ENCODE results near the gene SPATS2L.

SPATS2L gene

DNA sequence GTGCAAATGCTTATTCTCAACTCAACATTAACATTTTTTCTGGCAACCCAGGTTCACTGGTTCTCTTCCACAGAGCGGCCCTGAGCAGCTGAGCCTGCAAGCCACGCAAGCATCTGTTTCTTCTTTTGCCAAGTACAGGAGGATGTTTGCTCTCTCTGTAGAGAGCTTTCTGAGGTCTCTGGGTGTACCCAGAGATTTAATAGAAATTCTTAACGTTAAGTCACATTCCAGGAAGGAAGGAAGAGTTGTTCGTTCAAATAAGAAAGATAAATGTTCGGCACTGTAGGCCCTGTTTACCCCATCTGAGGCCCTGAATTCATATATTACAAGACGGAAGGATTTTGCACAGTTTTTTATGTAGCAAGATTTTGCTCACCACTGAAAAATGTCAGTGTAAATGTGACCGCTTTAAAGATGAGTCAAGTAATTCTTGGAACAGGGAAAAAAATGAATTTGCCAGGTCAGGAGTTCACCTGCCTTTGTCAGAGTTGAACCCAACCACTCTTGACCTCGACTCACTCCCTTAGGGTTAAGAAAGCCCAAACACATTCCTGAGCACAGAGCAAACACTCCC lies 173.3 kb downstream of the SPATS2L start:
- Mint-ChIP-seq H3K36me3 (ENCODE audit: low read depth) (no peaks in the 10 kb centered on the region), H3K27ac (no peak overlapping the region), H3K4me3 (no peak overlapping the region), H3K4me1 (ENCODE audit: low read depth) (peaks cover 9% of the 10 kb centered on the region), H3K27me3 (no peaks in the 10 kb centered on the region), H3K9me3 (no peaks in the 10 kb centered on the region)
- no peak for DNase-seq

DNA sequence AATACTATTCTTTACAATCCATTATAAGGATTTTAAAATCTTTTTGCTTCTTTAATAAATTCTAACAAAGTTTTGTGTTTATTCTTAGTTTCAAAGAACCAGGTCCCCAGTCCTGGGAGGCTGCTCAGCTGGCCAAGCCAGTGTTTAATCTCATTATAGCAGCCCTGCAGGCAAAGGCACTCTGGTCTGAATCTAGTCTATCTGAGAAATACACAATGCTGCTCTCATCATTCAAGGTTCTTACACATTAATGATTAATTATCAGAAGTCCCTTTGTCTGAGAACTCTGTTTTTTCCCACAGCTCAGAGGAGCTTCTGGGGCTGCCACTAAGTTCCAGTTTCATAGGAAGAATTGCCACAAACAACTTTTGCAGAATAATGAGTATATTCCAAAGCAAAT lies 175.7 kb downstream of the SPATS2L start:
- H3K27me3 Mint-ChIP-seq: no peaks in the 10 kb centered on the region

DNA sequence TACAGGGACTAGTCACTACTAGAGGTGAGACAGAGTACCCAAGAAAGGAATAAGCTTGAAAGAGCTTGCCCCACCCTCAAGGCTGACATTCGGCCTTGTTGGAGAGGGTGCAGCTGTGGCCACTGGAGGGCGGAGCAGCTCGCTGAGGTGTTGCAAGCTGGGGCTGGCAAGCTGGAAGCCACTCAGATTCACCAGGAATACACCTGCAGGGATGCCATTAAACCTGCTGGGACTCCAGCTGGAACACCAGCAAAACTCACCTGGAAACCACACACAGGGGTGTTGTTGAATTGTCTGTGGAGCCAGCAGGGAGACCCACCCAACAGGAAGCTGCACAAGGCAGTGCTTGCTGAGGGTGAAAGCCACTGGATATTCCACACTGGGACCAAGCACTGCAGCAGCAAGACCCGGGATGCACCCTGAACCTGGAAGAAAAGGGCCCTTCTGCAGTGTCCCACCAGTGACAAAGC lies 177.3 kb downstream of the SPATS2L start:
- no peaks in the 10 kb centered on the region for H3K9me3 Mint-ChIP-seq
- peaks cover 6% of the 10 kb centered on the region for H3K36me3 Mint-ChIP-seq (ENCODE audit: low read depth)
- peaks cover 9% of the 10 kb centered on the region for H3K4me1 Mint-ChIP-seq (ENCODE audit: low read depth)
- no peak overlapping the region for H3K4me3 Mint-ChIP-seq
- DNase-seq: no peak
- no peaks in the 10 kb centered on the region for H3K27me3 Mint-ChIP-seq
- H3K27ac Mint-ChIP-seq: no peak overlapping the region

More for the DNA sequence above, 175.7 kb downstream of the SPATS2L start:
- no peaks in the 10 kb centered on the region for H3K9me3 Mint-ChIP-seq
- peaks cover 9% of the 10 kb centered on the region for H3K4me1 Mint-ChIP-seq (ENCODE audit: low read depth)
- H3K27ac Mint-ChIP-seq: no peak overlapping the region
- no peaks in the 10 kb centered on the region for H3K36me3 Mint-ChIP-seq (ENCODE audit: low read depth)
- H3K4me3 Mint-ChIP-seq: no peak overlapping the region
- DNase-seq: no peak

DNA sequence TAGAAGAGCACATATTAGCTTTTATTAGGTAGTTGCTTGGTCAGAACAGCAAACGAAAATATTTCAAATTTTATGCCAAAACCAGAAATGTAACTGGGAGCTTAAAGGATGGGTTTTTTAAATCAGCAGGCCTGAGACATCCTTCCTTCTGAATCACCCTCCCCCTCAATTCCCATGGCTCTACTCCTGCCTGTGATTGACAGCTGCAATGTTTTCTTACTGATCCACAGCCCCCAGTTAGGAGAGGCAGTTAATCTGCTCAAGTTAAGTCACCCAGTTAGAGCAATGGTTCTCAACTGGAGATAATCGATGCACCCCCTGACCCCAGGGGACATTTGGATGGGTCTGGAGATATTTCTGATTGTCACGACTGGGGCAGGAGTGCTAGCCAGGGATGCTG lies 178.4 kb downstream of the SPATS2L start:
- H3K9me3 Mint-ChIP-seq: no peaks in the 10 kb centered on the region
- DNase-seq: no peak
- H3K4me1 Mint-ChIP-seq (ENCODE audit: low read depth): peaks cover 5% of the 10 kb centered on the region
- H3K27ac Mint-ChIP-seq: no peak overlapping the region
- peaks cover 13% of the 10 kb centered on the region for H3K36me3 Mint-ChIP-seq (ENCODE audit: low read depth)
- H3K4me3 Mint-ChIP-seq: no peak overlapping the region
- H3K27me3 Mint-ChIP-seq: no peaks in the 10 kb centered on the region

DNA sequence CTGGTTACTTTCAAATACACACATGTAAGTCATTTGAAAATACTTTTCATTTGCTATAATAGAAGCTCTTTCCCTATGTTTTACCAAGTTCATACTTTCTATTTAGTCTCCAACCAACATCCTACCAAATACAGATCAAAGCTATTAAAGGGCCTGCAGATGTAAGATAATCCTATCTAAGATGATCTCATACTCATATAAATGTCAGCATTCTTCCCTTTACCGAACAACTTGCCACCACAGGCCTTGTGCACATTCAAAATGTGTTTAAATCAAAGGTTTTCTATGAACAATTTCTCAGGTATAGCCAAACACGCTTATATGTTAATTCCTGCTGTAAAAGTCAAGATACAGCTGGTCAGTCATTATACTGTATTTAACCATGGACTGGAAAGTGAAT lies 180.0 kb downstream of the SPATS2L start:
- peaks cover 28% of the 10 kb centered on the region for H3K36me3 Mint-ChIP-seq (ENCODE audit: low read depth)
- no peak overlapping the region for H3K4me3 Mint-ChIP-seq
- DNase-seq: no peak
- no peaks in the 10 kb centered on the region for H3K27me3 Mint-ChIP-seq
- no peaks in the 10 kb centered on the region for H3K4me1 Mint-ChIP-seq (ENCODE audit: low read depth)
- no peak overlapping the region for H3K27ac Mint-ChIP-seq
- H3K9me3 Mint-ChIP-seq: no peaks in the 10 kb centered on the region

DNA sequence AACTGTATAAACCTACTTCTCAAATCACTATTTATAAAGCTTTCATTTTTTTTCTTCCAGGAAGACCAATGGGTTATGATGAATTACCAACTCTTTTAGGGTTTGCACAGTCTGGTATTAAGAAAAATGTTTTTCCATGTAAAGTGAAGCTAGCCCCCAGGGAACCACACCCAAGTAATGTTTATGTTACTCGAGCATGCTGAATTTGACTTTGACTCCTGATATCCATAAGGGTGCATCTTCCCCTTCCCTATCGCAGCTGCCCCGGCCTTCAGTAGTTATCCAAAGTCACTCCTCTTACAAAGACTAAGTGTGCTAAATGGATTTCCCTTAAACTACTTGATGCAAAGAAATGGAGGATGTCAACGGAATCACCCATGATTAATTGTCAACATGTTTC lies 181.7 kb downstream of the SPATS2L start:
- no peak for DNase-seq
- Mint-ChIP-seq H3K36me3 (ENCODE audit: low read depth) (peaks cover 43% of the 10 kb centered on the region), H3K9me3 (no peaks in the 10 kb centered on the region), H3K4me1 (ENCODE audit: low read depth) (no peaks in the 10 kb centered on the region), H3K4me3 (no peak overlapping the region), H3K27me3 (no peaks in the 10 kb centered on the region), H3K27ac (no peak overlapping the region)

DNA sequence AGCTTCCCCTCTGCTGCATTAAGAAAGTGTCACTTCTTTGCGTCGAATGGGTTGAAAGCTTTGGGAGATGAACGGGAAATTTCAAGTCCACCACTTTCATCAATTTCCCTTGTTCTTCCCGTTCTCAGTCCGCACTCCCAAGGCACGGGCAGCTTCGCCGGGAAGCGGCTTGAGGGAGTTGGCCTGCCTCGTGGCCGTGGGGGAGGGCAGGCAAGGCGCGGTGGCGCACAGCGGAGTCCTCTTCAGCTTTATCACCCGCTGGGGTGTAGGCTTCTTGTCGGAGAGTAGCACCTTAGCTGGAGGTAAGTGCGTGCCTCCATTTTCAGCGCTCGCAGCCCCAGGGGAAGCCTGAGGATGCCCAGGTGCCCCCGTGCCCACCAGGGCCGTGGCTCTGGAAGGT lies 183.5 kb downstream of the SPATS2L start:
- Mint-ChIP-seq H3K36me3 (ENCODE audit: low read depth) (peaks cover 59% of the 10 kb centered on the region), H3K4me3 (no peak overlapping the region)
- no peak for DNase-seq

GRCh38 chr2:200492656-200493055 lies 186.2 kb downstream of the SPATS2L start:
- DNase-seq: no peak
- H3K4me1 Mint-ChIP-seq (ENCODE audit: low read depth): no peaks in the 10 kb centered on the region
- H3K27ac Mint-ChIP-seq: no peak overlapping the region
- H3K9me3 Mint-ChIP-seq: no peaks in the 10 kb centered on the region
- no peak overlapping the region for H3K4me3 Mint-ChIP-seq
- no peaks in the 10 kb centered on the region for H3K27me3 Mint-ChIP-seq
- H3K36me3 Mint-ChIP-seq (ENCODE audit: low read depth): peaks cover 78% of the 10 kb centered on the region

More for the DNA sequence above, 183.5 kb downstream of the SPATS2L start:
- Mint-ChIP-seq H3K27me3 (no peaks in the 10 kb centered on the region), H3K9me3 (no peaks in the 10 kb centered on the region), H3K27ac (no peak overlapping the region), H3K4me1 (ENCODE audit: low read depth) (no peaks in the 10 kb centered on the region)

- Mint-ChIP-seq H3K9me3 (no peaks in the 10 kb centered on the region), H3K4me3 (no peak overlapping the region), H3K36me3 (ENCODE audit: low read depth) (peaks cover 83% of the 10 kb centered on the region), H3K27ac (peak overlapping the region; percentile 71), H3K27me3 (no peaks in the 10 kb centered on the region), H3K4me1 (ENCODE audit: low read depth) (no peaks in the 10 kb centered on the region)
- no peak for DNase-seq
These were observed 187.6 kb downstream of the SPATS2L start for GRCh38 chr2:200494048-200494447.

DNA sequence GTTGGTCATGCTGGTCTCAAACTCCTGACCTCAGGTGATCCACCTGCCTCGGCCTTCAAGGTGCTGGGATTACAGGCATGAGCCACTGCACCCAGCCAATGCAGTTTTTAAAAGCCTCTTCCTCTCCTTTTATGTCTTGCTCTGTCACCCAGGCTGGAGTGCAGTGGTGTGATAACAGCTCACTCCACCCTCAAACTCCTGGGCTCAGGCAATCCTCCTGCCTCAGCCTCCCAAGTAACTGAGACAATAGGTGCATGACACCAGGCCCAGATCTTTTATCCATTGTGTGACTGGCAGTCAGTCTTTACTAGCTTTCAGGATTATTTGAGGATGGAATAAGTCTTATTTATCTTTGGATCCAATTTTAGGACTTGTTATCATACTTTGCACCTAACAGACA lies 190.2 kb downstream of the SPATS2L start:
- no peak overlapping the region for H3K27ac Mint-ChIP-seq
- no peak overlapping the region for H3K4me3 Mint-ChIP-seq
- H3K9me3 Mint-ChIP-seq: no peaks in the 10 kb centered on the region
- peaks cover 3% of the 10 kb centered on the region for H3K4me1 Mint-ChIP-seq (ENCODE audit: low read depth)
- H3K27me3 Mint-ChIP-seq: no peaks in the 10 kb centered on the region
- H3K36me3 Mint-ChIP-seq (ENCODE audit: low read depth): peaks cover 67% of the 10 kb centered on the region
- no peak for DNase-seq

- no peaks in the 10 kb centered on the region for H3K27me3 Mint-ChIP-seq
- H3K4me3 Mint-ChIP-seq: no peak overlapping the region
- peaks cover 7% of the 10 kb centered on the region for H3K4me1 Mint-ChIP-seq (ENCODE audit: low read depth)
- DNase-seq: no peak
- H3K36me3 Mint-ChIP-seq (ENCODE audit: low read depth): peaks cover 65% of the 10 kb centered on the region
- H3K27ac Mint-ChIP-seq: no peak overlapping the region
- peaks cover 4% of the 10 kb centered on the region for H3K9me3 Mint-ChIP-seq
These were observed 192.1 kb downstream of the SPATS2L start for GRCh38 chr2:200498402-200499162.

- no peak overlapping the region for H3K4me3 Mint-ChIP-seq
- peaks cover 61% of the 10 kb centered on the region for H3K36me3 Mint-ChIP-seq (ENCODE audit: low read depth)
- H3K4me1 Mint-ChIP-seq (ENCODE audit: low read depth): peaks cover 19% of the 10 kb centered on the region
- no peak overlapping the region for H3K27ac Mint-ChIP-seq
- no peaks in the 10 kb centered on the region for H3K27me3 Mint-ChIP-seq
- H3K9me3 Mint-ChIP-seq: peaks cover 4% of the 10 kb centered on the region
- no peak for DNase-seq
These were observed 195.7 kb downstream of the SPATS2L start for GRCh38 chr2:200502196-200502595.

GRCh38 chr2:200506679-200507078 lies 200.2 kb downstream of the SPATS2L start:
- H3K27me3 Mint-ChIP-seq: no peaks in the 10 kb centered on the region
- H3K9me3 Mint-ChIP-seq: peaks cover 4% of the 10 kb centered on the region
- no peak overlapping the region for H3K4me3 Mint-ChIP-seq
- peaks cover 44% of the 10 kb centered on the region for H3K36me3 Mint-ChIP-seq (ENCODE audit: low read depth)
- peaks cover 33% of the 10 kb centered on the region for H3K4me1 Mint-ChIP-seq (ENCODE audit: low read depth)
- no peak overlapping the region for H3K27ac Mint-ChIP-seq
- no peak for DNase-seq

GRCh38 chr2:200507179-200507578 lies 200.7 kb downstream of the SPATS2L start:
- Mint-ChIP-seq H3K9me3 (peaks cover 4% of the 10 kb centered on the region), H3K4me1 (ENCODE audit: low read depth) (peaks cover 33% of the 10 kb centered on the region), H3K36me3 (ENCODE audit: low read depth) (peaks cover 41% of the 10 kb centered on the region), H3K27ac (no peak overlapping the region), H3K4me3 (no peak overlapping the region), H3K27me3 (no peaks in the 10 kb centered on the region)
- no peak for DNase-seq

DNA sequence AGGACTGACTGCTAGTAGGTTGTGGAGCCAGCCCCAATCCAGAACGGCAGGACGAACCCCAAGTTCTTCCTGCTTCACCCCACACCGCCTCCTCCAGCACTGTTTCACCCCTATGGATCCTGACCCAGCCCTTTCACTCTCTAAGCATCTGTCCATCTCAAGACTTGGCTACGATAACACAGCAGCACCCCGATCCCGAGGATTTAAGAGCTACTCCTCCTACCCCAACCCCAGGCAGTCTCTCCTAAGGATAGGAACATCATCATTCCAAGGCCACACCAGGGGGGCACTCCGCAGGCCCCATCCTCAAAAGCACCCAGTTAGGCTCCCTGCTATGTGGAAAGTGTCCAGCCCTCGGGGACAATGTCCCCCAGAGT lies 202.7 kb downstream of the SPATS2L start:
- Mint-ChIP-seq H3K4me1 (ENCODE audit: low read depth) (peaks cover 29% of the 10 kb centered on the region), H3K36me3 (ENCODE audit: low read depth) (peaks cover 27% of the 10 kb centered on the region), H3K27ac (peak overlapping the region; percentile 92), H3K9me3 (no peaks in the 10 kb centered on the region), H3K4me3 (peak overlapping the region; percentile 90), H3K27me3 (no peaks in the 10 kb centered on the region)
- peak; percentile 50 for DNase-seq

Measured in activated T-cell treated with anti-CD3 and anti-CD28 coated beads, Interleukin-2, amount 50 U/mL, for 24 hours (primary cell).